HUES64 (cell line): ENCODE measurements around the gene CHD1L.
A peak's percentile ranks its signal among the peaks of the same experiment; 100 is the strongest.
"Not testable (repeated sequence)": the region's sequence is repeated elsewhere in the genome, so short reads cannot be mapped to it uniquely, and the experiment has no call there.

Source experiments
- H3K27ac ChIP-seq: 2 replicates; pipeline ENCODE4 v1.7.0; 2013; ENCODE audit warnings: low read depth, low read length, inconsistent platforms
- H3K27me3 ChIP-seq: 2 replicates; pipeline ENCODE4 v1.6.1; 2013; ENCODE audit warnings: mild to moderate bottlenecking, low read length; ENCODE audit not compliant: insufficient read depth
- H3K36me3 ChIP-seq: 2 replicates; pipeline ENCODE4 v1.6.1; 2013; ENCODE audit warnings: mild to moderate bottlenecking, low read length; ENCODE audit not compliant: insufficient read depth
- H3K4me1 ChIP-seq: 2 replicates; pipeline ENCODE4 v1.6.1; 2013; ENCODE audit warnings: mild to moderate bottlenecking, low read length, moderate library complexity; ENCODE audit not compliant: insufficient read depth
- H3K4me3 ChIP-seq: 2 replicates; pipeline ENCODE4 v1.5.1; 2013; ENCODE audit warnings: mild to moderate bottlenecking, low read length, moderate library complexity
- H3K9ac ChIP-seq: 2 replicates; pipeline ENCODE4 v1.6.1; 2013; ENCODE audit warnings: mild to moderate bottlenecking, low read depth, low read length
- H3K9me3 ChIP-seq: 2 replicates; pipeline ENCODE4 v1.6.1; 2013; ENCODE audit warnings: low read depth, low read length; ENCODE audit not compliant: insufficient read depth
- WGBS: fragments of 150-250, 120-280 bp; methylation state at CpG from one replicate; pipeline ENCODE4 v1.1.7; 2013; ENCODE audit warnings: missing lambda C conversion rate; 5-methylcytosine and 5-hydroxymethylcytosine counted together

The CHD1L gene

DNA sequence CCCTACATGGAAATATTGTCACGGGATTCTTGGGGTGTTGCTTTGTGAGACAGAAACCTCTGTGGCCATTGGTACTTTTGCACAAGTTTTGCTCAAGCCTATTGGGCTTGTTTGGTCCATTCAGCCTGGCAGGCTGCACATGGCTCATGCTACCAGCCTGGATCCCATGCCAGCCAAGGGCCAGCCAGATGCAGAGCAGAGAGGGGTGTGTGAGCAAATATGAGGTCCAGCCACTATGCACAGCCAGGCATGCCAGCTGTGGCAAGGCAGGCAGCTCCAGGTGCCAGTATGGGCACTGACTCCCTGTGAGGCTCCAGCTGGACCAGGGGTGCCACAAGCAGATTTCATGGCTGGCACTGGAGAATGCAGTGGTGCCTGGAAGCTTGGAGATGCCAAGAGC is 6.7 kb upstream of the CHD1L start:
- 96% methylated on average over 1 of the region's 1 CpG for WGBS
- H3K9me3 ChIP-seq, result peaks cover 43% of the 10 kb centered on the region
- no peak overlapping the region for H3K9ac ChIP-seq

DNA sequence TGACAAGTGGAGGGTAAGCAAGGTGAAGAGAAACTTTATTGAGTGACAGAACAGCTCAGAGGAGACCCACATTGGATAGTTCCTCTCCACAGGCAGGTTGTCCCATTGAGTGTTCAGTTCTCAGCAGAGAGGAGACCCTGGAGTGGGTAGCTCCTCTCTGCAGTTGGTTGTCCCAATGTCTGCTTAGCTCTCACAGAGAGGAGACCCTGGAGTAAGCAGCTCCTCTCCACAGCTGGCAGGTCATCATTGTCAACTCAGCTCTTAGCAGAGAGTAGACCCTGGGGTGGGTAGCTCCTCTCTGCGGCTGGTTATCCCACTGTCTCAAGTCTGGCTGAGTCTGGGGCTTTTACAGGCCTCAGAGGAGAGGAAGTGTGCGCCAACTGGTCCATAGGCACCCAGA is 6.0 kb upstream of the CHD1L start:
- Histone ChIP-seq H3K4me1 (peaks cover 12% of the 10 kb centered on the region), H3K27ac (no peak overlapping the region), H3K36me3 (no peaks in the 10 kb centered on the region), H3K27me3 (no peaks in the 10 kb centered on the region), H3K9ac (no peak overlapping the region), H3K4me3 (no peak overlapping the region), H3K9me3 (peaks cover 41% of the 10 kb centered on the region)
- 88% methylated on average over 2 of the region's 2 CpGs for WGBS

More for the DNA sequence above, 6.7 kb upstream of the CHD1L start:
- Histone ChIP-seq H3K27me3 (no peaks in the 10 kb centered on the region), H3K4me3 (no peak overlapping the region), H3K27ac (no peak overlapping the region), H3K36me3 (no peaks in the 10 kb centered on the region), H3K4me1 (peaks cover 11% of the 10 kb centered on the region)

DNA sequence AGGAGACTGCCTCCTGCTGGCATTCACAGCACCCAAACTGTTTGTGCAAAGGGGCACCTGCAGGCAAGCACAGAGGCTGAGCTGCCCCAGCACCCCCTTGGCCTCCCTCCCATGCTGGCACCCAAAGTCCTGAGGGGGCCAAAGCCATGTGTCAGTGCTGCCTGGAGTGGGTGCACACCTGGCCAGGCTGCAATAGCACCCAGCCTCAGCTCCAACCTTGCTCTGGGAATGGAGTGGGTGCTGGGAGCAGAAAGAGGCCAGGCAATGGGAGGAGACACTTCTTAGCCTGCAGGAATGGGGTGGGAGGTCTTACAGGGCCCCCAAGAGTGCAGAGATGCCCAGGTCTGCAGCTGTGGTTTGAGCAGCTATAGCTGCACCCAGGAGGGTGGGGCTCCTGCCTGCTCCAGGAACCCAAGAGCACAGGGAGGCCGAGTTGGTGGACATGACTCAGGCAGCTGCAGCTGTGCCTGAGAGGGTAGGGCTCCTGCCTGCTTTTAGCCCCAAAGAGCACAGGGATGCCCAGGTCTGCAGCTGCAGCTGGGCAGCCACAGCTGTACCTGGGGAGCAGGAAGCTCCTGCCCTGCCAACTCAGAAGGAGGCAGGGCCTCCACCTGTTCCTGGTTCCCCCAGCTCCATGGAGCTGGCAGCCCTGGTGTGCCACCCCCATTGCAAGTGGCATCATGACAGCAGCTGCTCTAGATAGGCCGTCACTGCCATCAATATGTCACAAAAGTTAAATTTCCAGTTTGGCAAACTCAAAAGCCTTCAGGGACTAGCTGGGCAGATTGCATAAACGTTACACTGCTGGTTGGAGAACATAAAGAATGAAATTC is 5.3 kb upstream of the CHD1L start:
- Histone ChIP-seq H3K9ac (no peak overlapping the region), H3K27me3 (peaks cover 5% of the 10 kb centered on the region; the same call in 1 of the 2 replicates), H3K4me3 (no peak overlapping the region), H3K27ac (no peak overlapping the region), H3K4me1 (peaks cover 18% of the 10 kb centered on the region), H3K9me3 (peaks cover 34% of the 10 kb centered on the region), H3K36me3 (no peaks in the 10 kb centered on the region)
- WGBS, result 81% methylated on average over 3 of the region's 3 CpGs

DNA sequence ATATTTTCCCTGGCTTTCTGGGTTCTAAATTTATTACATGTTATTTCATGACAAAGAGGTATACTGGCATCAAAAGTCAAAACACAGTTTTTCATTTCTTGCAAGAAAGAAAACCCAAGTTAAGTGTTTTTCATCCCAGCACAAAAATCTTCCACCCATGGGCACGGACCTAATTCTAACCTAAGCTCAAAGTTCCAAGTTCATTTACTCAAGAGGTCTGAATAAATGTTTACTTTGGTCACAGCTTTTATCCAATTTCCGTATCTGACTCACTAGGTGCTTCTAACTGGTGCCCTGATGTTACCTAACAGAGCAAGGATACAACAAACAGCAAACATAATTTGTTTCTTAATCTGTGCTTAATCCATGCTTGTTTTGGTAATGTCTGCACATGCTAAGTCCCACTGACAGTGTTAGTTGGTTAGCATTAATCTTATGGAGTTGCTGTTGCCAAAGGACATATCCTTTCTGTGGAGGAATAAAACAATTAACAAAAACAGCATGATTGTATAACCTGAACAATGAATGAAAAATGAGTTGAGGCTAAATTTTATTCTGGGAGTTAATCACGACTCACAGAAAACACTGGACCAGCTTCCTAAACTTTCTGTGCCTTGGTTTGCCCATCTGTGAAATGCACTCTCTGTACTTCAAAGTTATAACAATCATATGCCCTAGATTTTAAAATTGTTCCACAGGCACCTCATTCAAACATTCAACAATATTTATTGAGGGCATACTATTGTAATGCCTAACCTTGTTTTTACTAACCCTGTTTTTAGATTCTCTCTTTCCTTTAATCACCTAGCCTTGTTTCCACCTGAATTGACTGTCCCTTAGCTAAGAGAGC is 4.2 kb upstream of the CHD1L start:
- H3K27ac ChIP-seq, result no peak overlapping the region
- H3K4me3 ChIP-seq, result no peak overlapping the region

DNA sequence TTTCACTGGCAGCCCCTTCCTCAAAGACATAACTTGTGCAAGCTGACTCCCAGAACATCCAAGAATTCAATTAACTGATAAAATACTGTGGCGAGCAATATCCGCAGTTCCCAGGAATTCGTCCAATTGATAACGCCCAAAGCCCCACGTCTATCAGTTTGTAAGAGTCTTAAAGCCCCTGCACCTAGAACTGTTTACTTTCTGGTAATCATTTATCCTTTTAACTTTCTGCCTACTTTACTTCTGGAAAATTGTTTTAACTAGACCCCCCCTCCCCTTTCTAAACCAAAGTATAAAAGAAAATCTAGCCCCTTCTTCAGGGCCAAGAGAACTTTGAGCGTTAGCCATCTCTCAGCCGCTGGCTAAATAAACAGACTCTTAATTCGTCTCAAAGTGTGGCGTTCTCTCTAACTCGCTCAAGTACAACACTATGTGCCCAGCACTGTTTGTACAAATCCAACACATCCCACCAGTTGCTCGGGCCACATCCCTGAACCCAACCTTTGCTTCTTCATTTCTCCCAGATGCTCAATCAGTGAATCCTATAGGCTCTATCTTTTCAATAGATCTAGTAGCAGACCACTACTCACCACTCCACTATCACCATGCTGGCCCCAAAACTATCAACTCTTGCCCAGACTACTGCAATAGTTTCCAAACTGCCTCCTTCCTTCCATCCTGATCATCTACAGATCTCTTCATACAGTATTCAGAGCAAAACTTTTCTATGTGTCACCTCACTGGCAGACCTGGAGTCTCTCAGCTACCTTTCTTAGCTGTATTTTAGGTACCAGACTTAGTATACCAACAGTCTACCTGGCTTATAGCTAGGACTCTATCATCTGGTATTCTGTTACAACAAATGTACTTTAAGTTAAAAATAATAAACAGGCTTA is 3.3 kb upstream of the CHD1L start:
- Histone ChIP-seq H3K9me3 (peaks cover 31% of the 10 kb centered on the region), H3K4me1 (peaks cover 23% of the 10 kb centered on the region), H3K27ac (no peak overlapping the region), H3K36me3 (no peaks in the 10 kb centered on the region), H3K27me3 (peaks cover 5% of the 10 kb centered on the region; the same call in 1 of the 2 replicates), H3K4me3 (no peak overlapping the region), H3K9ac (no peak overlapping the region)
- WGBS, result 90% methylated on average over 11 of the region's 11 CpGs

More for the DNA sequence above, 4.2 kb upstream of the CHD1L start:
- H3K36me3 ChIP-seq, result no peaks in the 10 kb centered on the region
- 87% methylated on average over 3 of the region's 3 CpGs for WGBS
- peaks cover 5% of the 10 kb centered on the region; the same call in 1 of the 2 replicates for H3K27me3 ChIP-seq
- peaks cover 32% of the 10 kb centered on the region for H3K9me3 ChIP-seq
- no peak overlapping the region for H3K9ac ChIP-seq
- H3K4me1 ChIP-seq, result peaks cover 20% of the 10 kb centered on the region

DNA sequence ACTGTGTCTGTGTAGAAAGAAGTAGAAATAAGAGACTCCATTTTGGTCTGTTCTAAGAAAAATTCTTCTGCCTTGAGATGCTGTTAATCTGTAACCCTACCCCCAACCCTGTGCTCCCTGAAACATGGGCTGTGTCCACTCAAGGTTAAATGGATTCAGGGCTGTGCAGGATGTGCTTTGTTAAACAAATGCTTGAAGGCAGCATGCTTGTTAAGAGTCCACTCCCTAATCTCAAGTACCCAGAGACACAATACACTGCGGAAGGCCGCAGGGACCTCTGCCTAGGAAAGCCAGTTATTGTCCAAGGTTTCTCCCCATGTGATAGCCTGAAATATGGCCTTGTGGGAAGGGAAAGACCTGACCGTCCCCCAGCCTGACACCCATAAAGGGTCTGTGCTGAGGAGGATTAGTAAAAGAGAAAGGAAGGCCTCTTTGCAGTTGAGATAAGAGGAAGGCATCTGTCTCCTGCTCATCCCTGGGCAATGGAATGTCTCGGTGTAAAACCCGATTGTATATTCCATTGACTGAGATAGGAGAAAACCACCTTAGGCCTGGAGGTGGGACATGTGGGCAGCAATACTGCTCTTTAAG is 2.3 kb upstream of the CHD1L start:
- H3K36me3 ChIP-seq, H3K9ac ChIP-seq, H3K27me3 ChIP-seq, H3K4me3 ChIP-seq, H3K27ac ChIP-seq: not testable (repeated sequence)
- peaks cover 27% of the 10 kb centered on the region for H3K4me1 ChIP-seq
- 58% methylated on average over 3 of the region's 5 CpGs for WGBS
- peaks cover 22% of the 10 kb centered on the region for H3K9me3 ChIP-seq

DNA sequence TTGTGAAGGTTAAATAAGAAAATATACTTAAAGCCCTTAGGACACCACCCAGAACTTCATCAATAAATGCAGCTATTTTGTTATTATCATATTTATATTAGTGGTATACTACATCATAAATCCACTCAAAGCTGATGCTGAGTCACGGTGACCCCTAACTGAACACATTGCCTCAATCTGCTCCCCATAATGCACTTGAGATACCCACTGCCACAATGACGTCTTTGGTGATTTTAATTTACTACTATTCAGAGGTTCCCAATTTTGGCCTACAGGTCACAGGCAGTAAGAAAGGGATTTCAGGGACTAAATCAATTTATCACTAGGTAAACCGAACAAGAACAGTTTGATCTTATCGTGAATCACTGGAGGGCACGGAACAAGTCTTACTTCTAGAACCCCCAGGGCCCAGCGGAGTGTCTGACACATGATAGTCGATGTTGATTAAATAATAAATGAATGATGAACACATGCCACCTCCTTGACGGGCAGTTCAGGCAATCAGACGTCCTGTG is 493 bp upstream of the CHD1L start:
- WGBS, result 60% methylated on average over 9 of the region's 9 CpGs
- Histone ChIP-seq H3K27me3 (peaks cover 5% of the 10 kb centered on the region; the same call in 1 of the 2 replicates), H3K9me3 (0 out of 2 replicates have a peak, but pooled peaks cover 5% of the 10 kb centered on the region), H3K36me3 (no peaks in the 10 kb centered on the region), H3K9ac (no peak overlapping the region), H3K4me3 (peak overlapping the region; percentile 85), H3K4me1 (peaks cover 31% of the 10 kb centered on the region), H3K27ac (no peak overlapping the region)

DNA sequence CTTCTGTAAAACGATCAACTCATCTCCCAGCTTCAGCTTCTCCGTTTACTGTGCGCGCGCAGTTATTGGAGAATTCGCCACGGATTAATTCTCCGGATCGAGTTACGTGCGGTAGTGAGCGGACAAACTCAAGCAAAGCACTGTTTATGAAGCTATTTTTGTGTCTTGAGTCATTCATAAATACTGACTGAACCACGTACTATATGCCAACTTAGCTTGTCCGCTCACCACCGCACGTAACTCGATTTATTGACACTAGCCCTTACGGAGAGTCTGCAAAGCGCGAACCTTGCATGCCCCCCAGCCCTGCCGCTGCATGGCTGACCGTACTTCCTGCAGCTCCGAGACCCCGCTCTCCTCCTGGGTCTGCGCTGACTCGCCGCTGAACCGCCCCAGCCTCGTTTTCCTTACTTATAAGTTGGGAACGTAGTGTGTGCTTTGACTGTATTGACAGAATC is 773 bp downstream of the CHD1L start:
- H3K4me1 ChIP-seq, result peaks cover 39% of the 10 kb centered on the region
- H3K9ac ChIP-seq, result peak overlapping the region; percentile 91
- no peaks in the 10 kb centered on the region for H3K36me3 ChIP-seq

DNA sequence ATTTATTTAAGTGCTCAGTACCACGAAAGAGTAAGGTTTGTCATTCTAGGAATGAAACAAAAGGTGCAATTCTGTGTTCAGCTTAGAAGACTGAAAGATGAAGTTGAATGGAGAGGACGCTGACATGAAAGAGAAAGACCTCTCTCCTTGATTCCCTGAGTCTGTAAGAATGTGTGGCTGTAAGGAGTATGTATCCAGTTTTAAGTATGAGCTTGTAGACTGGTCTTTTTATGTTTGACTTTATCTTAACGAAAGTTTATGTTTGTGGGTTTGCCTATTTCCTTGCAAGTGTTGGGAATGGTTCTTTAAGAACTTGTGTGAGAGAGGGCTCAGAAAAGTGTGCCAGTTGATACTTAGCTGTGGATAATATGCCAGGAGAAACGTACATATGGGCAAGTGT is 1.4 kb downstream of the CHD1L start:
- no peaks in the 10 kb centered on the region for H3K9me3 ChIP-seq
- H3K9ac ChIP-seq, result peak overlapping the region; percentile 91; the same call in 1 of the 2 replicates
- H3K27ac ChIP-seq, result no peak overlapping the region
- H3K4me3 ChIP-seq, result peak overlapping the region; percentile 85
- no peaks in the 10 kb centered on the region for H3K36me3 ChIP-seq
- peaks cover 39% of the 10 kb centered on the region for H3K4me1 ChIP-seq
- peaks cover 5% of the 10 kb centered on the region; the same call in 1 of the 2 replicates for H3K27me3 ChIP-seq
- 12% methylated on average over 4 of the region's 4 CpGs for WGBS

More for the DNA sequence above, 773 bp downstream of the CHD1L start:
- peak overlapping the region; percentile 85 for H3K4me3 ChIP-seq
- peaks cover 5% of the 10 kb centered on the region; the same call in 1 of the 2 replicates for H3K27me3 ChIP-seq
- no peak overlapping the region for H3K27ac ChIP-seq
- under 1% methylated on average over 28 of the region's 30 CpGs for WGBS
- H3K9me3 ChIP-seq, result no peaks in the 10 kb centered on the region

DNA sequence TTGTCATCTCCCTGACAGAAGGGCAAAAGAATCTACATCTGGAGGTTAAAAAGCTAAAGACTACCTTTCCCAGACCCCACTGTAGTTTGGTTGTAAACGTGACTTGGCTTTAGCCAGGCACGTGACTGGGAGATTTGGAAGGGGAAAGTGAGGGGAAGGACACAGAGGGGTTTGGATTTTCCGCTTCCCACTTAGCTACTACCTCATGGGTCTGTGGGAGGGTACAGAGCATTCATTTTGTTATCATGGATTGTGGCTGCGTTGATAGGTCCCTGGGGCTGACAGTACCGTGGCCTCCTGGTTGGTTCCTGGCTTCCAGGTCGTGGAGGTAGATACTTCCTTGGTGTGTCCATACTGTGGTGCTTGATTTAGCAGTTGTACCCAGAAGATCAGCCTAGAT is 2.6 kb downstream of the CHD1L start:
- H3K27me3 ChIP-seq, result peaks cover 5% of the 10 kb centered on the region; the same call in 1 of the 2 replicates
- H3K4me3 ChIP-seq, result 0 out of 2 replicates have a peak overlapping the region, but pooled peaks have one; percentile 3
- H3K27ac ChIP-seq, result no peak overlapping the region
- WGBS, result 85% methylated on average over 6 of the region's 6 CpGs
- no peaks in the 10 kb centered on the region for H3K36me3 ChIP-seq
- H3K4me1 ChIP-seq, result peaks cover 35% of the 10 kb centered on the region
- H3K9me3 ChIP-seq, result no peaks in the 10 kb centered on the region
- no peak overlapping the region for H3K9ac ChIP-seq
